ENCODE results near the gene C1QC. TPM values are rescaled to one million over a fixed set of nuclear protein-coding genes. Genes with fewer than 3 reads are reported as not detected.

The C1QC gene
- total RNA-seq, 2 donors from 2014 or later, result not detected

GRCh38 chr1:22685591-22686059 is 42.2 kb downstream of the C1QC start:
- no peak overlapping the region for H3K27ac Mint-ChIP-seq
- H3K4me1 Mint-ChIP-seq (ENCODE audit: low read depth), result no peaks in the 10 kb centered on the region
- H3K9me3 Mint-ChIP-seq, result no peaks in the 10 kb centered on the region
- DNase-seq, result no peak
- no peak for ATAC-seq (replicated peaks in 1 of 2)
- no peaks in the 10 kb centered on the region for H3K36me3 Mint-ChIP-seq (ENCODE audit: insufficient read depth in 2 of 2)
- H3K27me3 Mint-ChIP-seq (ENCODE audit: low read depth), result peaks cover 25% of the 10 kb centered on the region
- H3K4me3 Mint-ChIP-seq, result no peak overlapping the region

- Mint-ChIP-seq H3K36me3 (ENCODE audit: insufficient read depth in 2 of 2) (no peaks in the 10 kb centered on the region), H3K27ac (no peak overlapping the region), H3K27me3 (ENCODE audit: low read depth) (peaks cover 25% of the 10 kb centered on the region), H3K9me3 (no peaks in the 10 kb centered on the region), H3K4me3 (no peak overlapping the region), H3K4me1 (ENCODE audit: low read depth) (no peaks in the 10 kb centered on the region)
- DNase-seq, result no peak
- no peak for ATAC-seq (replicated peaks in 1 of 2)
These were observed 43.8 kb downstream of the C1QC start for GRCh38 chr1:22687191-22687590.

GRCh38 chr1:22688466-22688865 is 45.0 kb downstream of the C1QC start:
- Mint-ChIP-seq H3K36me3 (ENCODE audit: insufficient read depth in 2 of 2) (no peaks in the 10 kb centered on the region), H3K27me3 (ENCODE audit: low read depth) (peaks cover 24% of the 10 kb centered on the region), H3K4me1 (ENCODE audit: low read depth) (no peaks in the 10 kb centered on the region), H3K4me3 (no peak overlapping the region), H3K27ac (no peak overlapping the region), H3K9me3 (no peaks in the 10 kb centered on the region)
- ATAC-seq (replicated peaks in 1 of 2), result no peak
- DNase-seq, result no peak

- Mint-ChIP-seq H3K27me3 (ENCODE audit: low read depth) (peaks cover 18% of the 10 kb centered on the region), H3K9me3 (no peaks in the 10 kb centered on the region), H3K36me3 (ENCODE audit: insufficient read depth in 2 of 2) (no peaks in the 10 kb centered on the region), H3K27ac (no peak overlapping the region), H3K4me1 (ENCODE audit: low read depth) (no peaks in the 10 kb centered on the region), H3K4me3 (no peak overlapping the region)
- ATAC-seq (replicated peaks in 1 of 2), result no peak
- DNase-seq, result no peak
These were observed 46.1 kb downstream of the C1QC start for GRCh38 chr1:22689505-22689904.

- Mint-ChIP-seq H3K27me3 (ENCODE audit: low read depth) (peaks cover 11% of the 10 kb centered on the region), H3K4me3 (no peak overlapping the region), H3K4me1 (ENCODE audit: low read depth) (no peaks in the 10 kb centered on the region)
These were observed 47.8 kb downstream of the C1QC start for GRCh38 chr1:22691031-22691753.

GRCh38 chr1:22694172-22694571 is 50.7 kb downstream of the C1QC start:
- DNase-seq (no peak), ATAC-seq (replicated peaks in 1 of 2) (no peak)
- Mint-ChIP-seq H3K9me3 (no peaks in the 10 kb centered on the region), H3K36me3 (ENCODE audit: insufficient read depth in 2 of 2) (no peaks in the 10 kb centered on the region), H3K27ac (no peak overlapping the region), H3K27me3 (ENCODE audit: low read depth) (no peaks in the 10 kb centered on the region), H3K4me1 (ENCODE audit: low read depth) (no peaks in the 10 kb centered on the region), H3K4me3 (no peak overlapping the region)

More at GRCh38 chr1:22691031-22691753, 47.8 kb downstream of the C1QC start:
- Mint-ChIP-seq H3K27ac (no peak overlapping the region), H3K36me3 (ENCODE audit: insufficient read depth in 2 of 2) (no peaks in the 10 kb centered on the region), H3K9me3 (no peaks in the 10 kb centered on the region)
- DNase-seq, result no peak
- no peak for ATAC-seq (replicated peaks in 1 of 2)

GRCh38 chr1:22696610-22697009 is 53.2 kb downstream of the C1QC start:
- no peak overlapping the region for H3K27ac Mint-ChIP-seq

More at GRCh38 chr1:22696610-22697009, 53.2 kb downstream of the C1QC start:
- Mint-ChIP-seq H3K27me3 (ENCODE audit: low read depth) (peaks cover under 1% of the 10 kb centered on the region), H3K36me3 (ENCODE audit: insufficient read depth in 2 of 2) (no peaks in the 10 kb centered on the region), H3K9me3 (no peaks in the 10 kb centered on the region), H3K4me3 (no peak overlapping the region), H3K4me1 (ENCODE audit: low read depth) (no peaks in the 10 kb centered on the region)
- ATAC-seq (replicated peaks in 1 of 2), result no peak
- DNase-seq, result no peak

Other genes with a start within 250 kb of the C1QC start
- gene ZBTB40, start 191.8 kb upstream of the C1QC start, total RNA-seq, result 10 to 100 TPM; 20.2 to 24.8 TPM
- gene EPHA8, start 80.1 kb upstream of the C1QC start, total RNA-seq, result not detected
- gene C1QA, start 7.0 kb upstream of the C1QC start, total RNA-seq, result not detected
- not detected for gene C1QB, start 9.6 kb downstream of the C1QC start, total RNA-seq
- gene EPHB2, start 67.2 kb downstream of the C1QC start, total RNA-seq, result under 1 TPM in 1 of 2 donors, not detected in 1; 0.22 TPM